Measurements from ENCODE around the gene MLF2.

GRCh38 chr12:6767353-6768319 is 14.7 kb upstream of the MLF2 start:
- TF ChIP-seq CTCF (IDR thresholded peaks at IDR 0.05; ENCODE audit: poor library complexity, severe bottlenecking), result no peak
- no peak for TF ChIP-seq EZH2 (IDR thresholded peaks at IDR 0.05; ENCODE audit: borderline replicate concordance, insufficient read depth, low read length, poor library complexity, severe bottlenecking)
- peak; percentile 17 for TF ChIP-seq RAD21 (conservative IDR thresholded peaks at IDR 0.05)
- no peak for TF ChIP-seq EP300 (conservative IDR thresholded peaks at IDR 0.05; ENCODE audit: poor library complexity, severe bottlenecking)
- peak; percentile 26 for TF ChIP-seq SMC3 (conservative IDR thresholded peaks at IDR 0.05; ENCODE audit: poor library complexity)
